ENCODE results near the gene ABHD11. TPM values are rescaled to one million over a fixed set of nuclear protein-coding genes. Genes with fewer than 3 reads are reported as not detected.
"Not testable (repeated sequence)": the region's sequence is repeated elsewhere in the genome, so short reads cannot be mapped to it uniquely, and the experiment has no call there.

ABHD11 gene
- total and polyA plus RNA-seq, 2 donors (not counting 1 experiment from before 2014, with no cell fraction given) = 6.5 to 7.1 TPM

DNA sequence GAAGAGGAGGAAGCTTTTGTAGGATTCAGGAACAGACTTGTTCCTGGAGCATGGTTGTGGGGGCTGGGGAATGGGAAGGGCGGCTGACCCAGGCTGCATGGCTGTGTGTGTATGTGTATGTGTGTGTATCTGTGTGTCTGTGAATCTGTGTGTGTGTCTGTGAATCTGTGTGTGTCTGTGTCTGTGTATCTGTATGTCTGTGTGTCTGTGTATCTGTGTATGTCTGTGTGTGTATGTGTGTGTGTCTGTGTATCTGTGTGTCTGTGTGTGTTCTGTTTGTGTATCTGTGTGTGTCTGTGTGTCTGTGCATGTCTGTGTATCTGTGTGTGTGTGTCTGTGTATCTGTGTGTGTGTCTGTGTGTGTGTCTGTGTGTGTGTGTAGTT is 12.5 kb downstream of the ABHD11 start:
- H3K4me2 ChIP-seq (ENCODE audit: extremely low read depth, insufficient read depth, low read length) = no peak overlapping the region
- no peak overlapping the region for H2AFZ ChIP-seq (ENCODE audit: low read length)
- no peaks in the 10 kb centered on the region for H3K36me3 ChIP-seq (ENCODE audit: control insufficient read depth, insufficient read depth, low read length)
- no peak overlapping the region for H3K9ac ChIP-seq (ENCODE audit: insufficient read depth, low read length)
- no peaks in the 10 kb centered on the region for H3K79me2 ChIP-seq (ENCODE audit: control insufficient read depth, insufficient read depth, low read length)
- H3K4me3 ChIP-seq (replicated peaks in 1 of 4; ENCODE audit: control extremely low read depth in 1 of 4, insufficient read depth in 1 of 4, low read depth in 3 of 4, low read length in 4 of 4) = no peak overlapping the region
- H4K20me1 ChIP-seq (ENCODE audit: control insufficient read depth, extremely low read depth, insufficient read depth, low read length) = no peaks in the 10 kb centered on the region
- no peak overlapping the region for H3K27ac ChIP-seq (ENCODE audit: insufficient read depth, low read length)
- peaks cover 2% of the 10 kb centered on the region for H3K4me1 ChIP-seq (ENCODE audit: control insufficient read depth, extremely low read depth, insufficient read depth, low read length)
- no peaks in the 10 kb centered on the region for H3K9me3 ChIP-seq (ENCODE audit: control insufficient read depth, insufficient read depth, low read depth, low read length)
- TF ChIP-seq EZH2 (IDR thresholded peaks at IDR 0.05; ENCODE audit: low read length, missing control alignments) = no peak
- TF ChIP-seq, protein P1, sequence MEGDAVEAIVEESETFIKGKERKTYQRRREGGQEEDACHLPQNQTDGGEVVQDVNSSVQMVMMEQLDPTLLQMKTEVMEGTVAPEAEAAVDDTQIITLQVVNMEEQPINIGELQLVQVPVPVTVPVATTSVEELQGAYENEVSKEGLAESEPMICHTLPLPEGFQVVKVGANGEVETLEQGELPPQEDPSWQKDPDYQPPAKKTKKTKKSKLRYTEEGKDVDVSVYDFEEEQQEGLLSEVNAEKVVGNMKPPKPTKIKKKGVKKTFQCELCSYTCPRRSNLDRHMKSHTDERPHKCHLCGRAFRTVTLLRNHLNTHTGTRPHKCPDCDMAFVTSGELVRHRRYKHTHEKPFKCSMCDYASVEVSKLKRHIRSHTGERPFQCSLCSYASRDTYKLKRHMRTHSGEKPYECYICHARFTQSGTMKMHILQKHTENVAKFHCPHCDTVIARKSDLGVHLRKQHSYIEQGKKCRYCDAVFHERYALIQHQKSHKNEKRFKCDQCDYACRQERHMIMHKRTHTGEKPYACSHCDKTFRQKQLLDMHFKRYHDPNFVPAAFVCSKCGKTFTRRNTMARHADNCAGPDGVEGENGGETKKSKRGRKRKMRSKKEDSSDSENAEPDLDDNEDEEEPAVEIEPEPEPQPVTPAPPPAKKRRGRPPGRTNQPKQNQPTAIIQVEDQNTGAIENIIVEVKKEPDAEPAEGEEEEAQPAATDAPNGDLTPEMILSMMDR (conservative IDR thresholded peaks at IDR 0.05 in 1 of 2, IDR thresholded peaks at IDR 0.05 in 1 of 2; ENCODE audit: low read depth in 1 of 2, low read length in 2 of 2) = no peak
- no peak for DNase-seq (ENCODE audit: low read depth in 2 of 2)
- H3K27me3 ChIP-seq (ENCODE audit: control insufficient read depth, insufficient read depth, low read length) = no peaks in the 10 kb centered on the region

DNA sequence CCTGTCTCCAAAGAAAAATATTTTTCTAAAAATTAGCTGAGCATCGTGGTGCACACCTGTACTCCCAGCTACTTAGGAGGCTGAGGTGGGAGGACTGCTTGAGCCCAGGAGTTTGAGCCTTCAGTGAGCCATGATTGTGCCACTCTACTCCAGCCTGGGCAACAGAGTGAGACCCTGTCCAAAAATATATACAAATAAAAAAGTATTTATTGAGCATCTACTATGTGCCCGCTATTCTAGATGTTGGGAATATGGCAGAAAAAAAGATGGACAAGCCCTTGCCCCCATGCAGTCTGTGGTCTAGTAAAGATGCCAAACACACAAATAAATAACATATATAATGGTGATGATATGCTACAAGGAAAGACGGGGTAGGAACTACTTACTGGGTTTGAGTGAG is 14.8 kb downstream of the ABHD11 start:
- Histone ChIP-seq H3K27me3 (ENCODE audit: control insufficient read depth, insufficient read depth, low read length) (no peaks in the 10 kb centered on the region), H2AFZ (ENCODE audit: low read length) (no peak overlapping the region), H3K9me3 (ENCODE audit: control insufficient read depth, insufficient read depth, low read depth, low read length) (no peaks in the 10 kb centered on the region), H3K9ac (ENCODE audit: insufficient read depth, low read length) (no peak overlapping the region), H3K27ac (ENCODE audit: insufficient read depth, low read length) (no peak overlapping the region), H4K20me1 (ENCODE audit: control insufficient read depth, extremely low read depth, insufficient read depth, low read length) (no peaks in the 10 kb centered on the region), H3K4me3 (replicated peaks in 1 of 4; ENCODE audit: control extremely low read depth in 1 of 4, insufficient read depth in 1 of 4, low read depth in 3 of 4, low read length in 4 of 4) (no peak overlapping the region), H3K36me3 (ENCODE audit: control insufficient read depth, insufficient read depth, low read length) (no peaks in the 10 kb centered on the region), H3K79me2 (ENCODE audit: control insufficient read depth, insufficient read depth, low read length) (peaks cover 5% of the 10 kb centered on the region), H3K4me2 (ENCODE audit: extremely low read depth, insufficient read depth, low read length) (no peak overlapping the region), H3K4me1 (ENCODE audit: control insufficient read depth, extremely low read depth, insufficient read depth, low read length) (peaks cover 2% of the 10 kb centered on the region)
- TF ChIP-seq, protein P1 (conservative IDR thresholded peaks at IDR 0.05 in 1 of 2, IDR thresholded peaks at IDR 0.05 in 1 of 2; ENCODE audit: low read depth in 1 of 2, low read length in 2 of 2) = no peak
- no peak for TF ChIP-seq EZH2 (IDR thresholded peaks at IDR 0.05; ENCODE audit: low read length, missing control alignments)
- DNase-seq (ENCODE audit: low read depth in 2 of 2) = no peak

DNA sequence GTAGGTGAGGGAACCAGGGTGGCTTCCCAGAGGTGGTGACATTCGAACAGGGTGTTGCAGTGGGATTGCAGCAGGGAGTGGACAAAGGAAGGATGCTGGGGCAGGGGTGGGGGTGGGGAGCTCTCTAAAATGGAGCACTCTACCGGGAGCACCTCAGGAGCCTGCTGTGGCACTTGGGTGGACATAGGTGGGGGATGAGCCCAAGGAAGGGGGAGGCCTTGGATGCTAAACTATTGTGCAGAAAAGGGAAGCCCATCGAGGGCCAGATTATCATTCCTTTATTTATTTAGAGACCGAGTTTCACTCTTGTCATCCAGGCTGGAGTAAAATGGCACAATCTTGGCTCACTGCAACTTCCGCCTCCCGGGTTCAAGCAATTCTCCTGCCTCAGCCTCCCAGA is 15.8 kb downstream of the ABHD11 start:
- no peaks in the 10 kb centered on the region for H3K27me3 ChIP-seq (ENCODE audit: control insufficient read depth, insufficient read depth, low read length)
- no peak overlapping the region for H3K9ac ChIP-seq (ENCODE audit: insufficient read depth, low read length)
- H3K4me2 ChIP-seq (ENCODE audit: extremely low read depth, insufficient read depth, low read length) = no peak overlapping the region
- no peaks in the 10 kb centered on the region for H4K20me1 ChIP-seq (ENCODE audit: control insufficient read depth, extremely low read depth, insufficient read depth, low read length)
- no peaks in the 10 kb centered on the region for H3K9me3 ChIP-seq (ENCODE audit: control insufficient read depth, insufficient read depth, low read depth, low read length)
- H3K4me3 ChIP-seq (replicated peaks in 1 of 4; ENCODE audit: control extremely low read depth in 1 of 4, insufficient read depth in 1 of 4, low read depth in 3 of 4, low read length in 4 of 4) = no peak overlapping the region
- H3K4me1 ChIP-seq (ENCODE audit: control insufficient read depth, extremely low read depth, insufficient read depth, low read length) = peaks cover 6% of the 10 kb centered on the region
- no peak overlapping the region for H3K27ac ChIP-seq (ENCODE audit: insufficient read depth, low read length)
- TF ChIP-seq, protein P1 (conservative IDR thresholded peaks at IDR 0.05 in 1 of 2, IDR thresholded peaks at IDR 0.05 in 1 of 2; ENCODE audit: low read depth in 1 of 2, low read length in 2 of 2) = no peak
- no peak for TF ChIP-seq EZH2 (IDR thresholded peaks at IDR 0.05; ENCODE audit: low read length, missing control alignments)
- no peak overlapping the region for H2AFZ ChIP-seq (ENCODE audit: low read length)
- DNase-seq (ENCODE audit: low read depth in 2 of 2) = no peak
- H3K36me3 ChIP-seq (ENCODE audit: control insufficient read depth, insufficient read depth, low read length) = no peaks in the 10 kb centered on the region
- peaks cover 13% of the 10 kb centered on the region for H3K79me2 ChIP-seq (ENCODE audit: control insufficient read depth, insufficient read depth, low read length)

DNA sequence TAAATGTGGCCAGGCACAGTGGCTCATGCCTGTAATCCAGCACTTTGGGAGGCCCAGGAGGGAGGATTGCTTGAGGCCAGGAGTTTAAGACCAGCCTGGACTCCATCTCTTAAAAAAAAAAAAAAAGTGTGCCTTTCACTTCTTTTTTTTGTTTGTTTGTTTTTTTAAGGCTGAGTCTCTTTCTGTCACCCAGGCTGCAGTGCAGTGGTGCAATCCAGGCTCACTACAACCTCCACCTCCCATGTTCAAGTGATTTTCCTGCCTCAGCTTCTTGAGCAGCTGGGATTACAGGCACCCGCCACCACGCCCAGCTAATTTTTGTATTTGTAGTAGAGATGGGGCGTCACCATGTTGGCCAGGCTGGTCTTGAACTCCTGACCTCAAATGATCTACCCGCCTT is 16.4 kb downstream of the ABHD11 start:
- H3K27me3 ChIP-seq (ENCODE audit: control insufficient read depth, insufficient read depth, low read length); H3K27ac ChIP-seq (ENCODE audit: insufficient read depth, low read length); H3K4me2 ChIP-seq (ENCODE audit: extremely low read depth, insufficient read depth, low read length); DNase-seq (ENCODE audit: low read depth in 2 of 2); H3K36me3 ChIP-seq (ENCODE audit: control insufficient read depth, insufficient read depth, low read length); H2AFZ ChIP-seq (ENCODE audit: low read length); H3K4me3 ChIP-seq (replicated peaks in 1 of 4; ENCODE audit: control extremely low read depth in 1 of 4, insufficient read depth in 1 of 4, low read depth in 3 of 4, low read length in 4 of 4); H3K9ac ChIP-seq (ENCODE audit: insufficient read depth, low read length); H4K20me1 ChIP-seq (ENCODE audit: control insufficient read depth, extremely low read depth, insufficient read depth, low read length); H3K9me3 ChIP-seq (ENCODE audit: control insufficient read depth, insufficient read depth, low read depth, low read length): not testable (repeated sequence)
- Histone ChIP-seq H3K4me1 (ENCODE audit: control insufficient read depth, extremely low read depth, insufficient read depth, low read length) (peaks cover 12% of the 10 kb centered on the region), H3K79me2 (ENCODE audit: control insufficient read depth, insufficient read depth, low read length) (peaks cover 19% of the 10 kb centered on the region)
